HCT116 (cell line): ENCODE data around the gene TLX2.

Experiments used
- CTCF ChIP-seq, 3 experiments: fragments of 200-600 bp in 1 of 3; sonication (generic) in 1 of 3; IDR thresholded peaks in 2 of 3; conservative IDR thresholded peaks in 1 of 3; 2 replicates each; pipeline ENCODE4 v1.5.1; 2012 to 2017; ENCODE audit warnings: low read depth in 2 of 3, low read length in 2 of 3, antibody characterized with exemption in 1 of 3, borderline replicate concordance in 1 of 3, control low read depth in 1 of 3, mild to moderate bottlenecking in 1 of 3, mixed read lengths in 1 of 3, mixed run types in 1 of 3, moderate library complexity in 1 of 3; ENCODE audit not compliant: insufficient read depth in 1 of 3
- EZH2 ChIP-seq: fragments of 200-600 bp; sonication (generic); IDR thresholded peaks from 2 replicates; pipeline ENCODE4 v1.6.1; 2017; ENCODE audit warnings: antibody characterized with exemption, mixed run types
- EZH2phosphoT487 ChIP-seq: fragments of 200-600 bp; IDR thresholded peaks from 2 replicates; pipeline ENCODE4 v1.6.1; 2018; ENCODE audit warnings: antibody characterized with exemption, borderline replicate concordance
- MAX ChIP-seq: IDR thresholded peaks from 2 replicates; pipeline ENCODE4 v1.6.1; 2012
- POLR2A ChIP-seq: IDR thresholded peaks from 2 replicates; pipeline ENCODE4 v1.7.0; 2011; ENCODE audit warnings: borderline replicate concordance; ENCODE audit not compliant: insufficient read depth, insufficient read length; ENCODE audit errors: extremely low read depth
- POLR2AphosphoS5 ChIP-seq: IDR thresholded peaks from 2 replicates; pipeline ENCODE4 v1.6.1; 2011; ENCODE audit warnings: mild to moderate bottlenecking, low read depth, low read length, moderate library complexity
- RAD21 ChIP-seq: IDR thresholded peaks from 2 replicates; pipeline ENCODE4 v1.6.1; 2012; ENCODE audit warnings: low read depth, mild to moderate bottlenecking
- REST ChIP-seq: IDR thresholded peaks from 2 replicates; pipeline ENCODE4 v1.6.1; 2012; ENCODE audit warnings: low read depth
- SIN3A ChIP-seq: IDR thresholded peaks from 2 replicates; pipeline ENCODE4 v1.6.1; 2012; ENCODE audit warnings: low read depth
- YY1 ChIP-seq: IDR thresholded peaks from 2 replicates; pipeline ENCODE4 v1.6.1; 2011; ENCODE audit warnings: low read length, low read depth, moderate library complexity, mild to moderate bottlenecking; ENCODE audit not compliant: insufficient replicate concordance; ENCODE audit errors: extremely low read depth

GRCh38 chr2:74537140-74537539 lies 22.9 kb downstream of the TLX2 start:
- TF ChIP-seq YY1 (no peak), CTCF (IDR thresholded peaks at IDR 0.05 in 2 of 3, conservative IDR thresholded peaks at IDR 0.05 in 1 of 3; ENCODE audit: borderline replicate concordance in 1 of 3, insufficient read depth in 1 of 3, low read depth in 2 of 3, low read length in 2 of 3) (no peak), EZH2 (no peak), MAX (no peak), POLR2A (no peak), POLR2AphosphoS5 (no peak), EZH2phosphoT487 (no peak), RAD21 (no peak), REST (no peak), SIN3A (no peak)
